Calu3 (cell line): ENCODE results near the gene SRSF3. TPM values are rescaled to one million over a fixed set of nuclear protein-coding genes. Genes with fewer than 3 reads are reported as not detected.

ENCODE experiments used
- BruUV-seq: library from RNA; stranded (reverse); fragments of 400-500 nt; replicated peaks from 2 replicates; lab custom pipeline; 2021; lab: Mats Ljungman, UMichigan
- CTCF ChIA-PET: fragments of 300-600 bp; sonication (Branson Sonifier 250); formaldehyde crosslinking; loops from one replicate; lab custom pipeline; 2022; ENCODE audit warnings: antibody characterized with exemption; lab: Charles Lee
- DNase-seq: peaks from one replicate; pipeline ENCODE4 v3.0.0; 2022
- H3K27ac Mint-ChIP-seq: one replicate; pipeline ENCODE4 v1.8.0; 2022; ENCODE audit warnings: mixed read lengths; ENCODE audit not compliant: unreplicated experiment
- H3K27me3 Mint-ChIP-seq: one replicate; pipeline ENCODE4 v1.8.0; 2022; ENCODE audit warnings: mixed read lengths; ENCODE audit not compliant: unreplicated experiment
- H3K36me3 Mint-ChIP-seq: one replicate; pipeline ENCODE4 v1.8.0; 2022; ENCODE audit warnings: mild to moderate bottlenecking, moderate library complexity, mixed read lengths; ENCODE audit not compliant: insufficient read depth, unreplicated experiment
- H3K4me1 Mint-ChIP-seq: one replicate; pipeline ENCODE4 v1.8.0; 2022; ENCODE audit warnings: mild to moderate bottlenecking, low read depth, mixed read lengths; ENCODE audit not compliant: unreplicated experiment
- H3K4me3 Mint-ChIP-seq: one replicate; pipeline ENCODE4 v1.8.0; 2022; ENCODE audit warnings: mild to moderate bottlenecking, low read depth, moderate library complexity, mixed read lengths; ENCODE audit not compliant: unreplicated experiment
- H3K9me3 Mint-ChIP-seq: one replicate; pipeline ENCODE4 v1.8.0; 2022; ENCODE audit warnings: low read depth, mixed read lengths; ENCODE audit not compliant: unreplicated experiment
- intact Hi-C: fragments of 100-400 bp; cut with micrococcal nuclease; formaldehyde crosslinking; loops from one replicate; pipeline ENCODE4 v1.10.0; 2022; ENCODE audit not compliant: unreplicated experiment
- total RNA-seq: library from RNA; stranded (reverse); gene quantifications from 2 replicates; pipeline ENCODE4 v1.2.3, GENCODE V29; 2022
- TF ChIP-seq, protein P1 (sequence below): fragments of 200-600 bp; IDR thresholded peaks from one replicate; pipeline ENCODE4 v1.8.0; 2022; ENCODE audit warnings: antibody characterized with exemption; ENCODE audit not compliant: unreplicated experiment

Gene SRSF3
- total RNA-seq, 1 experiment from 2014 or later, result 370 TPM

DNA sequence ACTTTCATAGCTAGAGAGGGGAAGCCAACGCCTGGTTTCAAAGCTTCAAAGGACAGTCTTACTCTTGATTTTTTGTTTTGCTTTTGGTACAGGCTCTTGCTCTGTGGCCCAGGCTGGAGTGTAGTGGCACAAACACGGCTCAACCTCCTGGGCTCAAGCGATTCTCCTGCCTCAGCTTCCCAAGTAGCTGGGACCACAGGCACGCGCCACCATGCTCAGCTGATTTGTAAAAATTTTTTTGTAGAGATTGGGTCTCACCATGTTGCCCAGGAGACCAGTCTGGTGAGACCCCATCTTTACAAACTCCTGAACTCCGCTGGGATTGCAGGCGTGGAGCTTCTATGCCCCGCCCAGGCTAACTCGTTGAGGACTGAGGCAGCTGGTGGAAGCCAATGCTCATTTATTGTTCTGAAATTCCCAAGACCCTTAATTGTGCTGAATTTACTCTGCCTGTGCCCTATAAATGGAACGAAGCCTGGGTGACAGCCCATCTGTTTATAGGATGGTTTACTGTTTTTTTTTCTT is 18.0 kb downstream of the SRSF3 start:
- TF ChIP-seq, protein P1, sequence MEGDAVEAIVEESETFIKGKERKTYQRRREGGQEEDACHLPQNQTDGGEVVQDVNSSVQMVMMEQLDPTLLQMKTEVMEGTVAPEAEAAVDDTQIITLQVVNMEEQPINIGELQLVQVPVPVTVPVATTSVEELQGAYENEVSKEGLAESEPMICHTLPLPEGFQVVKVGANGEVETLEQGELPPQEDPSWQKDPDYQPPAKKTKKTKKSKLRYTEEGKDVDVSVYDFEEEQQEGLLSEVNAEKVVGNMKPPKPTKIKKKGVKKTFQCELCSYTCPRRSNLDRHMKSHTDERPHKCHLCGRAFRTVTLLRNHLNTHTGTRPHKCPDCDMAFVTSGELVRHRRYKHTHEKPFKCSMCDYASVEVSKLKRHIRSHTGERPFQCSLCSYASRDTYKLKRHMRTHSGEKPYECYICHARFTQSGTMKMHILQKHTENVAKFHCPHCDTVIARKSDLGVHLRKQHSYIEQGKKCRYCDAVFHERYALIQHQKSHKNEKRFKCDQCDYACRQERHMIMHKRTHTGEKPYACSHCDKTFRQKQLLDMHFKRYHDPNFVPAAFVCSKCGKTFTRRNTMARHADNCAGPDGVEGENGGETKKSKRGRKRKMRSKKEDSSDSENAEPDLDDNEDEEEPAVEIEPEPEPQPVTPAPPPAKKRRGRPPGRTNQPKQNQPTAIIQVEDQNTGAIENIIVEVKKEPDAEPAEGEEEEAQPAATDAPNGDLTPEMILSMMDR, result no peak
- BruUV-seq, result no TSS peak
- intact Hi-C loops, result no loop called here
- H3K9me3 Mint-ChIP-seq, result no peaks in the 10 kb centered on the region
- CTCF ChIA-PET, result no interaction called here
- no peak overlapping the region for H3K4me3 Mint-ChIP-seq
- H3K27ac Mint-ChIP-seq, result peak overlapping the region; percentile 3
- H3K36me3 Mint-ChIP-seq, result peaks cover 78% of the 10 kb centered on the region
- DNase-seq, result no peak
- no peaks in the 10 kb centered on the region for H3K27me3 Mint-ChIP-seq
- peaks cover 22% of the 10 kb centered on the region for H3K4me1 Mint-ChIP-seq

DNA sequence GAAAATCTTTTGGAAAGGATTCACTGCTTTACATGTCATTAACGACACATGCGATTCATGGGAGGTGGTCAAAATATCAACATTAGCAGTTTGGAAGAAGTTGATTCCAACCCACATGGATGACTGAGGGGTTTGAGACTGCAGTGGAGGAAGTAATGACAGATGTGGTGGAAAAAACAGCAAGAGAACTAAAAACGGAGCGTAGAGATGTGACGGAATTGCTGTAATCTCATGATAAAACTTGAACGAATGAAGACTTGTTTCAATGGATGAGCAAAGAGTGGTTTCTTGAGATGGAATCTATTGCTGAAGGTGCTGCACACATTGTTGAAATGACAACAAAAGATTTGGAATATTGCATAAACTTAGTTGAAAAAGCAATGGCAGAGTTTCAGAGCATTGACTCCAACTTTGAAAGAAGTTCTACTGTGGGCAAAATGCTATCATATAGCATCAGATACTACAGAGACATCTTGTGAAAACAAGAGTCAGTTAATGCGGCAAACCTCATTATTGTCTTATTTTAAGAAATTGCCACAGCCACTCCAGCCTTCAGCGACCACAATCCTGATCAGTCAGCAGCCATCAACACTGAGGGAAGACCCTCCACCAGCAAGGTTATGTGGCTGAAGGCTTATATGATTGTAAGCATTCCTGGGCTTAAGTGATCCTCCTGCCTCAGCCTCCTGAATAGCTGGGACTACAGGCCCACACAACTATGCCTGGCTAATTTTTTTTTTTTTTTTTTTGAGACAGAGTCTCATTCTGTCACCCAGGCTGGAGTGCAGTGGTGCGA is 19.2 kb downstream of the SRSF3 start:
- H3K4me3 Mint-ChIP-seq, result no peak overlapping the region
- peak overlapping the region; percentile 88 for H3K27ac Mint-ChIP-seq
- no peak for DNase-seq
- peaks cover 66% of the 10 kb centered on the region for H3K36me3 Mint-ChIP-seq
- H3K27me3 Mint-ChIP-seq, result no peaks in the 10 kb centered on the region
- TF ChIP-seq, protein P1, result no peak
- intact Hi-C loops, result no loop called here
- peaks cover 23% of the 10 kb centered on the region for H3K4me1 Mint-ChIP-seq
- BruUV-seq, result no TSS peak
- H3K9me3 Mint-ChIP-seq, result no peaks in the 10 kb centered on the region
- CTCF ChIA-PET, result no interaction called here

DNA sequence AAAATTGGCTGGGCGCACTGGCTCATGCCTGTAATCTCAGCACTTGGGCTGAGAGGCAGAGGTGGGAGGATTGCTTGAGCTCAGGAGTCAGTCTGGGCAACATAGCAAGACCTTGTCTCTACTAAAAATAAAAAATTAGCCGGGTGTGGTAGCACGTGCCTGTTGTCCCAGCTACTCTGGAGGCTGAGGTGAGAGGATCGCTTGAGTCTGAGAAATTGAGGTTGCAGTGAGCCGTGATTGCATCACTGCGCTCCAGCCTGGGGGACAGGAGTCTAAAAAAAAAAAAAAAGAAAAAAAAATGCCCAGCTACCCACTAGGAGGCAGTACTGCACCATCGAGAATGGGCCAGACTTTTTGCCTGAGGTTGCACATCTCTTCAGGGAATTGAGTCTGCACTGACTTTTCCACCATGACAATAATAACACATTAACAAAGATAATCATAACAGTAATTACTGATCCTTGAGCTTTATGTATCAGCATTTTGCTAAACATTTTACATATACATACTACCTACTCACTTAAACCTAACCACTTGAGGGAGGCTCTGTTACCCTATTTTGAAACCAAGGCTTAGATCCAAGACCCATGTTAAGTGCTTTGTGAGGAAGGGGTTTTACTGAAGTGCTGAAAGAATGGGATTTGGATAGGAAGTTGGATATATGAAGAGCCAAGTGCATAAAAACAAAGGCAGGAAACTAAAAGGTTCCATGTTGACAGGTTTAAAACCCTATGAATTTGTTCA is 21.0 kb downstream of the SRSF3 start:
- no TSS peak for BruUV-seq
- Mint-ChIP-seq H3K27ac (peak overlapping the region; percentile 72), H3K36me3 (peaks cover 50% of the 10 kb centered on the region), H3K9me3 (no peaks in the 10 kb centered on the region), H3K27me3 (no peaks in the 10 kb centered on the region), H3K4me3 (peak overlapping the region; percentile 14), H3K4me1 (peaks cover 19% of the 10 kb centered on the region)
- DNase-seq, result peak; percentile 65
- CTCF ChIA-PET, result interaction anchor here (0.6 to 3.5 kb wide), 20 partner anchors 12 to 625 kb away, joined by 3 to 18 read pairs (median 4); no protein-coding TSS in a partner anchor
- intact Hi-C loops, result loop anchor here (2.0 to 5.0 kb wide), 2 partner anchors 144 to 237 kb away; no protein-coding TSS in a partner anchor
- TF ChIP-seq, protein P1, result peak; percentile 86

DNA sequence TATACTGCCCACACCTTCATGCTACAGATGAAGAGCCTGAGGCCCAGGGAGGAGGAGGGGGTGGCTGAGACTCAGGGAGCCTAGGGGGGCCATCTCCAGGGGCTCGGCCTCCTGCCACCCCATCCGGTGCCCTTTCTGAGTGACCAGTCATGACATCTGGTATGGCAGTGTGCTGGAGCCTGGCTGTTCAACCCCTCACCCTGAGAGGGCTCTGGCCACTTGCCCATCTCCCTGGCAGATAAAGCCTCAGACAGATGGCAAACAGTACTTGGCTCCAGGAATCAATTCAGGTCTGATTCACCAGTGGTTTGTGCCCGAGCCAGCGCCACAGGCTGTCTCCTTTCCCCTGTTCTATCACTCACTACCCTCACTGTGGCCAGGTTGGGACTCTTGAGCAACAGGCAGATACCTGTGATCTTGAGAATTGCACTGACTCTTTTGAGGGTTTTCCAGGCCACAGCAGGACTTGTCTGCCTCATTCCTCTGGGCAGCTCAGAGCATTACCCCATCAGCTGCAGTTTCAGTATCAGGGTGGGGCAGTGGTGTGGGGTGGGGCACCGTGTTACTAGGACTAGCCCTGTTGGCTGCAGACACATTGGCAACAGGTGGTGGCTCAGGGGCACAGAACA is 22.8 kb downstream of the SRSF3 start:
- intact Hi-C loops, result loop anchor here (2.0 to 5.0 kb wide), 2 partner anchors 64 to 235 kb away; no protein-coding TSS in a partner anchor
- BruUV-seq, result no TSS peak
- no peaks in the 10 kb centered on the region for H3K27me3 Mint-ChIP-seq
- CTCF ChIA-PET, result interaction anchor here (1.0 to 3.5 kb wide), 2 partner anchors 62 to 106 kb away, joined by 3 to 18 read pairs; partner anchors contain the start of gene CDKN1A
- no peaks in the 10 kb centered on the region for H3K9me3 Mint-ChIP-seq
- peaks cover 19% of the 10 kb centered on the region for H3K4me1 Mint-ChIP-seq
- TF ChIP-seq, protein P1, result no peak
- H3K4me3 Mint-ChIP-seq, result no peak overlapping the region
- peaks cover 37% of the 10 kb centered on the region for H3K36me3 Mint-ChIP-seq
- peak overlapping the region; percentile 30 for H3K27ac Mint-ChIP-seq
- peak; percentile 84 for DNase-seq
